GM12878 (cell line): Measurements from ENCODE around the gene SUSD5. TPM values are rescaled to one million over a fixed set of nuclear protein-coding genes. Genes with fewer than 3 reads are reported as not detected.

Experiments used
- BACH1 ChIP-seq: fragments of 450-650 bp; IDR thresholded peaks from 2 replicates; pipeline ENCODE4 v1.6.1; 2017; ENCODE audit warnings: mild to moderate bottlenecking, borderline replicate concordance
- BCL11A ChIP-seq: IDR thresholded peaks from 2 replicates; pipeline ENCODE4 v1.6.1; 2011; ENCODE audit warnings: low read depth, low read length
- BRCA1 ChIP-seq: IDR thresholded peaks from 2 replicates; pipeline ENCODE4 v1.6.1; 2011; ENCODE audit warnings: low read depth, low read length, improper control_type of control experiment
- GATAD2B ChIP-seq: fragments of 450-650 bp; conservative IDR thresholded peaks from 2 replicates; pipeline ENCODE4 v1.6.1; 2017; ENCODE audit warnings: low read depth, mild to moderate bottlenecking, moderate library complexity
- HDAC6 ChIP-seq: fragments of 200-600 bp; sonication (generic); IDR thresholded peaks from one replicate; pipeline ENCODE4 v1.8.0; 2017; ENCODE audit warnings: antibody characterized with exemption; ENCODE audit not compliant: unreplicated experiment
- IKZF1 ChIP-seq: fragments of 450-650 bp; conservative IDR thresholded peaks from 2 replicates; pipeline ENCODE4 v1.6.1; 2017; ENCODE audit warnings: antibody characterized with exemption, mild to moderate bottlenecking
- KDM1A ChIP-seq: fragments of 200-600 bp; sonication (generic); IDR thresholded peaks from 2 replicates; pipeline ENCODE4 v1.6.1; 2016; ENCODE audit warnings: borderline replicate concordance
- MEF2B ChIP-seq: fragments of 450-650 bp; IDR thresholded peaks from 2 replicates; pipeline ENCODE4 v1.6.1; 2018; ENCODE audit warnings: mild to moderate bottlenecking, moderate library complexity; ENCODE audit not compliant: partially characterized antibody, poor library complexity, severe bottlenecking
- MTA3 ChIP-seq: IDR thresholded peaks from 2 replicates; pipeline ENCODE4 v1.6.1; 2012; ENCODE audit warnings: low read length, inconsistent platforms, borderline replicate concordance
- MXI1 ChIP-seq: fragments of 150-350 bp; IDR thresholded peaks from 2 replicates; pipeline ENCODE4 v1.6.1; 2011; ENCODE audit warnings: low read depth, mild to moderate bottlenecking, inconsistent platforms, low read length, improper control_type of control experiment
- MYB ChIP-seq: fragments of 150-350 bp; IDR thresholded peaks from 2 replicates; pipeline ENCODE4 v1.6.1; 2014; ENCODE audit warnings: mild to moderate bottlenecking, low read depth, low read length, borderline replicate concordance
- NFXL1 ChIP-seq: fragments of 450-650 bp; IDR thresholded peaks from 2 replicates; pipeline ENCODE4 v1.6.1; 2017; ENCODE audit warnings: antibody characterized with exemption, mild to moderate bottlenecking, borderline replicate concordance
- NFYB ChIP-seq: IDR thresholded peaks from 2 replicates; pipeline ENCODE4 v1.6.1; 2011; ENCODE audit warnings: low read depth, mild to moderate bottlenecking, low read length, improper control_type of control experiment, moderate library complexity; ENCODE audit not compliant: insufficient read depth
- PAX8 ChIP-seq: fragments of 450-650 bp; IDR thresholded peaks from 2 replicates; pipeline ENCODE4 v1.6.1; 2017; ENCODE audit warnings: mild to moderate bottlenecking, moderate library complexity
- POLR2AphosphoS5 ChIP-seq: IDR thresholded peaks from 2 replicates; pipeline ENCODE4 v1.6.1; 2011; ENCODE audit warnings: mild to moderate bottlenecking, low read length, inconsistent platforms
- RAD21 ChIP-seq: IDR thresholded peaks from 2 replicates; pipeline ENCODE4 v1.6.1; 2011; ENCODE audit warnings: mild to moderate bottlenecking, low read depth, low read length, moderate library complexity; ENCODE audit not compliant: insufficient read depth
- RB1 ChIP-seq: fragments of 450-650 bp; formaldehyde crosslinking; IDR thresholded peaks from 2 replicates; pipeline ENCODE4 v1.6.1; 2017; ENCODE audit warnings: mild to moderate bottlenecking, borderline replicate concordance
- RUNX3 ChIP-seq: IDR thresholded peaks from 2 replicates; pipeline ENCODE4 v1.6.1; 2012; ENCODE audit warnings: low read length, inconsistent platforms
- SUZ12 ChIP-seq: fragments of 200-600 bp; sonication (generic); IDR thresholded peaks from one replicate; pipeline ENCODE4 v1.6.1; 2018; ENCODE audit warnings: antibody characterized with exemption, mild to moderate bottlenecking; ENCODE audit not compliant: unreplicated experiment
- TBL1XR1 ChIP-seq: IDR thresholded peaks from 2 replicates; pipeline ENCODE4 v1.6.1; 2012; ENCODE audit warnings: low read depth, low read length, improper control_type of control experiment
- TCF12 ChIP-seq: IDR thresholded peaks from 2 replicates; pipeline ENCODE4 v1.6.1; 2011; ENCODE audit warnings: low read depth, mild to moderate bottlenecking, low read length
- YBX1 ChIP-seq: fragments of 450-650 bp; IDR thresholded peaks from 2 replicates; pipeline ENCODE4 v1.6.1; 2016; ENCODE audit warnings: antibody characterized with exemption
- polyA plus RNA-seq, 11 experiments: library from polyadenylated mRNA; depleted of rRNA in 4 of 11; unstranded in 6 of 11; stranded (reverse) in 5 of 11; fragments of >200 nt; fragmentation: Nextera tagmentation in 4 of 11; fragmentation: Illumina TruSeq in 1 of 11; extraction: Ambion mirVana in 4 of 11; extraction: Trizol in 1 of 11; gene quantifications; 1 replicate in 1 of 11; 2 replicates in 10 of 11; pipeline versions ENCODE4 v1.2.1 to v1.2.3, GENCODE V29; 2011 to 2016; ENCODE audit warnings: inconsistent platforms in 2 of 11, missing spikeins in 2 of 11, low read depth in 1 of 11
- total RNA-seq, 4 experiments: library from RNA; depleted of rRNA in 3 of 4; stranded (reverse); fragments of >200 nt in 3 of 4; fragmentation: Illumina TruSeq in 1 of 4; extraction: Trizol in 1 of 4; gene quantifications; 2 replicates each; pipeline versions ENCODE4 v1.2.1 to v1.2.3, GENCODE V29; 2013 to 2021
- TF ChIP-seq, protein P1 (sequence below): fragments of 450-650 bp; IDR thresholded peaks from 2 replicates; pipeline ENCODE4 v1.6.1; 2017; ENCODE audit warnings: mild to moderate bottlenecking, moderate library complexity
- TF ChIP-seq, protein P2 (sequence below): fragments of 450-650 bp; IDR thresholded peaks from 2 replicates; pipeline ENCODE4 v1.6.1; 2017; ENCODE audit warnings: borderline replicate concordance

The SUSD5 gene
- total and polyA plus RNA-seq, 10 of the 15 experiments (the other 5 are each of a cell fraction or from before 2014, with no cell fraction given) = 0.01 to 0.05 (median 0.03) TPM; not detected in 4

DNA sequence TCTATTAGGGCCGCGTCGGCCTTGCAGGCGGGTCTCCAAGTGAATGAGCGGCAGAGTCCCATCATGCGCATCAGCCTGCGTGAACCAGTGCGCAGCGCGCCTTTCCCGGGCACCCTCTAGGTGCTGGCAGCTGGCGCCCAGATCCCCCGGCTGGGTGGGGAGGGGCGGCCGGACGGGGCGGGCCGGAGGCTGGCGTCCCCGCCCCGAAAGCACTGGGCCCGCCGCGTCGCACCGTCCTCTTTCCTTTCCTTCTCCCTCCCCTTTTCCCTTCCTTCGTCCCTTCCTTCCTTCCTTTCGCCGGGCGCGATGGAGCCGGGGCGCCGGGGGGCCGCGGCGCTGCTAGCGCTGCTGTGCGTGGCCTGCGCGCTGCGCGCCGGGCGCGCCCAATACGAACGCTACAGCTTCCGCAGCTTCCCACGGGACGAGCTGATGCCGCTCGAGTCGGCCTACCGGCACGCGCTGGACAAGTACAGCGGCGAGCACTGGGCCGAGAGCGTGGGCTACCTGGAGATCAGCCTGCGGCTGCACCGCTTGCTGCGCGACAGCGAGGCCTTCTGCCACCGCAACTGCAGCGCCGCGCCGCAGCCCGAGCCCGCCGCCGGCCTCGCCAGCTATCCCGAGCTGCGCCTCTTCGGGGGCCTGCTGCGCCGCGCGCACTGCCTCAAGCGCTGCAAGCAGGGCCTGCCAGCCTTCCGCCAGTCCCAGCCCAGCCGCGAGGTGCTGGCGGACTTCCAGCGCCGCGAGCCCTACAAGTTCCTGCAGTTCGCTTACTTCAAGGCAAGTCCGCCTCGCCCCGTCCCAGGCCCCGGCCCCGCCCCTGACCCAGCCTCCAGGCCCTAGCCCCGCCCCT, 104.6 kb downstream of the SUSD5 start, which contains the start of gene CRTAP (continued):
- TF ChIP-seq GATAD2B (peak; percentile 94), NFYB (no peak), BCL11A (no peak), MTA3 (no peak), POLR2AphosphoS5 (no peak; the same call in 1 of the 2 replicates), RAD21 (no peak), MYB (no peak), PAX8 (no peak), TCF12 (0 out of 2 replicates have a peak, but pooled peaks have one; percentile 12), HDAC6 (peak; percentile 92), IKZF1 (peak; percentile 94), NFXL1 (no peak), BACH1 (peak; percentile 61; the same call in 1 of the 2 replicates), KDM1A (no peak), RB1 (peak; percentile 59; the same call in 1 of the 2 replicates), BRCA1 (no peak), TBL1XR1 (no peak), RUNX3 (peak; percentile 29; the same call in 1 of the 2 replicates), MEF2B (no peak), SUZ12 (no peak), MXI1 (0 out of 2 replicates have a peak, but pooled peaks have one; percentile 37), YBX1 (no peak)
- TF ChIP-seq, protein P1, sequence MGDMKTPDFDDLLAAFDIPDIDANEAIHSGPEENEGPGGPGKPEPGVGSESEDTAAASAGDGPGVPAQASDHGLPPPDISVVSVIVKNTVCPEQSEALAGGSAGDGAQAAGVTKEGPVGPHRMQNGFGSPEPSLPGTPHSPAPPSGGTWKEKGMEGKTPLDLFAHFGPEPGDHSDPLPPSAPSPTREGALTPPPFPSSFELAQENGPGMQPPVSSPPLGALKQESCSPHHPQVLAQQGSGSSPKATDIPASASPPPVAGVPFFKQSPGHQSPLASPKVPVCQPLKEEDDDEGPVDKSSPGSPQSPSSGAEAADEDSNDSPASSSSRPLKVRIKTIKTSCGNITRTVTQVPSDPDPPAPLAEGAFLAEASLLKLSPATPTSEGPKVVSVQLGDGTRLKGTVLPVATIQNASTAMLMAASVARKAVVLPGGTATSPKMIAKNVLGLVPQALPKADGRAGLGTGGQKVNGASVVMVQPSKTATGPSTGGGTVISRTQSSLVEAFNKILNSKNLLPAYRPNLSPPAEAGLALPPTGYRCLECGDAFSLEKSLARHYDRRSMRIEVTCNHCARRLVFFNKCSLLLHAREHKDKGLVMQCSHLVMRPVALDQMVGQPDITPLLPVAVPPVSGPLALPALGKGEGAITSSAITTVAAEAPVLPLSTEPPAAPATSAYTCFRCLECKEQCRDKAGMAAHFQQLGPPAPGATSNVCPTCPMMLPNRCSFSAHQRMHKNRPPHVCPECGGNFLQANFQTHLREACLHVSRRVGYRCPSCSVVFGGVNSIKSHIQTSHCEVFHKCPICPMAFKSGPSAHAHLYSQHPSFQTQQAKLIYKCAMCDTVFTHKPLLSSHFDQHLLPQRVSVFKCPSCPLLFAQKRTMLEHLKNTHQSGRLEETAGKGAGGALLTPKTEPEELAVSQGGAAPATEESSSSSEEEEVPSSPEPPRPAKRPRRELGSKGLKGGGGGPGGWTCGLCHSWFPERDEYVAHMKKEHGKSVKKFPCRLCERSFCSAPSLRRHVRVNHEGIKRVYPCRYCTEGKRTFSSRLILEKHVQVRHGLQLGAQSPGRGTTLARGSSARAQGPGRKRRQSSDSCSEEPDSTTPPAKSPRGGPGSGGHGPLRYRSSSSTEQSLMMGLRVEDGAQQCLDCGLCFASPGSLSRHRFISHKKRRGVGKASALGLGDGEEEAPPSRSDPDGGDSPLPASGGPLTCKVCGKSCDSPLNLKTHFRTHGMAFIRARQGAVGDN = peak; percentile 62
- TF ChIP-seq, protein P2, sequence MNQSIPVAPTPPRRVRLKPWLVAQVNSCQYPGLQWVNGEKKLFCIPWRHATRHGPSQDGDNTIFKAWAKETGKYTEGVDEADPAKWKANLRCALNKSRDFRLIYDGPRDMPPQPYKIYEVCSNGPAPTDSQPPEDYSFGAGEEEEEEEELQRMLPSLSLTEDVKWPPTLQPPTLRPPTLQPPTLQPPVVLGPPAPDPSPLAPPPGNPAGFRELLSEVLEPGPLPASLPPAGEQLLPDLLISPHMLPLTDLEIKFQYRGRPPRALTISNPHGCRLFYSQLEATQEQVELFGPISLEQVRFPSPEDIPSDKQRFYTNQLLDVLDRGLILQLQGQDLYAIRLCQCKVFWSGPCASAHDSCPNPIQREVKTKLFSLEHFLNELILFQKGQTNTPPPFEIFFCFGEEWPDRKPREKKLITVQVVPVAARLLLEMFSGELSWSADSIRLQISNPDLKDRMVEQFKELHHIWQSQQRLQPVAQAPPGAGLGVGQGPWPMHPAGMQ = no peak
